H1 (cell line): ENCODE measurements around the gene SLC22A14. TPM values are rescaled to one million over a fixed set of nuclear protein-coding genes. Genes with fewer than 3 reads are reported as not detected.

Experiments
- BACH1 ChIP-seq: IDR thresholded peaks from 2 replicates; pipeline ENCODE4 v1.6.1; 2012; ENCODE audit warnings: low read length, improper control_type of control experiment
- CEBPB ChIP-seq: IDR thresholded peaks from 2 replicates; pipeline ENCODE4 v1.6.1; 2012; ENCODE audit warnings: low read depth, low read length
- MAX ChIP-seq: IDR thresholded peaks from 2 replicates; pipeline ENCODE4 v1.6.1; 2012; ENCODE audit warnings: inconsistent platforms
- TAF1 ChIP-seq: IDR thresholded peaks from 2 replicates; pipeline ENCODE4 v1.6.1; 2011; ENCODE audit warnings: mild to moderate bottlenecking, low read depth, low read length
- polyA plus RNA-seq, 7 experiments: library from polyadenylated mRNA; depleted of rRNA in 3 of 7; stranded (reverse) in 5 of 7; unstranded in 2 of 7; fragments of >200 nt in 5 of 7; fragments of 200-250 nt in 2 of 7; gene quantifications; 1 replicate in 5 of 7; 2 replicates in 1 of 7; 4 replicates in 1 of 7; pipeline versions ENCODE4 v1.2.1 to v1.2.3, GENCODE V29; 2011 to 2013; ENCODE audit warnings: missing spikeins in 2 of 7, mixed read lengths in 2 of 7
- total RNA-seq: library from RNA; stranded (reverse); fragmentation: NEBNext Ultra II Directional; extraction: Animal tissue kit (Norgen Biotek cat#: 25700); gene quantifications from 2 replicates; pipeline ENCODE4 v1.2.1, GENCODE V29; 2021
- TF ChIP-seq, protein P1 (sequence below), 3 experiments: IDR thresholded peaks; 1 replicate in 2 of 3; 2 replicates in 1 of 3; pipeline versions ENCODE4 v1.5.1 to v1.6.1; 2011; ENCODE audit warnings: low read length in 3 of 3, mild to moderate bottlenecking in 3 of 3, inconsistent platforms in 2 of 3, low read depth in 1 of 3, moderate library complexity in 1 of 3; ENCODE audit not compliant: insufficient read depth in 1 of 3; ENCODE audit errors: control extremely low read depth in 1 of 3

SLC22A14 gene
- total and polyA plus RNA-seq, 2 of the 8 experiments (the other 6 are each of a cell fraction or from before 2014, with no cell fraction given): 0.03 TPM; not detected in 1

DNA sequence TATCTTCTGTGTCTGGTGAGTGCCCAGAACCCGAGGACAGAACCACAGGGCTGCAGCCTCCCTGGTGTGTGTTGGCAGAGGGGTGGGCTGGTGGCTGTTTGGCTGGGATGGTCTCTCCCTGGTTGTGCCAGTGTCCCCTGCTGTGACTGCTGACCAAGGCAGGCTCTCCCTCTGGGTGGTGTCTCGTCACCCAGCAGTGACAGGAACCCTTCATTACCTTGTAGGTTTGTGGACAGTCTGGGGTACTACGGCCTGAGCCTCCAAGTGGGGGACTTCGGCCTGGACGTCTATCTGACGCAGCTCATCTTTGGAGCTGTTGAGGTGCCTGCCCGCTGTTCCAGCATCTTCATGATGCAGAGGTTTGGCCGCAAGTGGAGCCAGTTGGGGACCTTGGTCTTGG lies 6.4 kb upstream of the SLC22A14 start (continued):
- TF ChIP-seq MAX (no peak), BACH1 (no peak), TAF1 (no peak), CEBPB (no peak)
- TF ChIP-seq, protein P1, sequence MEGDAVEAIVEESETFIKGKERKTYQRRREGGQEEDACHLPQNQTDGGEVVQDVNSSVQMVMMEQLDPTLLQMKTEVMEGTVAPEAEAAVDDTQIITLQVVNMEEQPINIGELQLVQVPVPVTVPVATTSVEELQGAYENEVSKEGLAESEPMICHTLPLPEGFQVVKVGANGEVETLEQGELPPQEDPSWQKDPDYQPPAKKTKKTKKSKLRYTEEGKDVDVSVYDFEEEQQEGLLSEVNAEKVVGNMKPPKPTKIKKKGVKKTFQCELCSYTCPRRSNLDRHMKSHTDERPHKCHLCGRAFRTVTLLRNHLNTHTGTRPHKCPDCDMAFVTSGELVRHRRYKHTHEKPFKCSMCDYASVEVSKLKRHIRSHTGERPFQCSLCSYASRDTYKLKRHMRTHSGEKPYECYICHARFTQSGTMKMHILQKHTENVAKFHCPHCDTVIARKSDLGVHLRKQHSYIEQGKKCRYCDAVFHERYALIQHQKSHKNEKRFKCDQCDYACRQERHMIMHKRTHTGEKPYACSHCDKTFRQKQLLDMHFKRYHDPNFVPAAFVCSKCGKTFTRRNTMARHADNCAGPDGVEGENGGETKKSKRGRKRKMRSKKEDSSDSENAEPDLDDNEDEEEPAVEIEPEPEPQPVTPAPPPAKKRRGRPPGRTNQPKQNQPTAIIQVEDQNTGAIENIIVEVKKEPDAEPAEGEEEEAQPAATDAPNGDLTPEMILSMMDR (IDR thresholded peaks at IDR 0.05; ENCODE audit: control extremely low read depth in 1 of 3, insufficient read depth in 1 of 3, low read depth in 1 of 3, low read length in 3 of 3): no peak
- TF ChIP-seq, all 59 proteins: peak for 0
